Stimulated activated naive CD4-positive, alpha-beta T cell (primary cell): Measurements from ENCODE around the gene ARL10.

Experiments used
- DNase-seq, 6 experiments: peaks; one replicate each; lab custom pipeline; 2025; lab: John Stamatoyannopoulos, UW

Gene ARL10

GRCh38 chr5:176410486-176411180 lies 45.3 kb downstream of the ARL10 start:
- DNase-seq, result no peak

DNA sequence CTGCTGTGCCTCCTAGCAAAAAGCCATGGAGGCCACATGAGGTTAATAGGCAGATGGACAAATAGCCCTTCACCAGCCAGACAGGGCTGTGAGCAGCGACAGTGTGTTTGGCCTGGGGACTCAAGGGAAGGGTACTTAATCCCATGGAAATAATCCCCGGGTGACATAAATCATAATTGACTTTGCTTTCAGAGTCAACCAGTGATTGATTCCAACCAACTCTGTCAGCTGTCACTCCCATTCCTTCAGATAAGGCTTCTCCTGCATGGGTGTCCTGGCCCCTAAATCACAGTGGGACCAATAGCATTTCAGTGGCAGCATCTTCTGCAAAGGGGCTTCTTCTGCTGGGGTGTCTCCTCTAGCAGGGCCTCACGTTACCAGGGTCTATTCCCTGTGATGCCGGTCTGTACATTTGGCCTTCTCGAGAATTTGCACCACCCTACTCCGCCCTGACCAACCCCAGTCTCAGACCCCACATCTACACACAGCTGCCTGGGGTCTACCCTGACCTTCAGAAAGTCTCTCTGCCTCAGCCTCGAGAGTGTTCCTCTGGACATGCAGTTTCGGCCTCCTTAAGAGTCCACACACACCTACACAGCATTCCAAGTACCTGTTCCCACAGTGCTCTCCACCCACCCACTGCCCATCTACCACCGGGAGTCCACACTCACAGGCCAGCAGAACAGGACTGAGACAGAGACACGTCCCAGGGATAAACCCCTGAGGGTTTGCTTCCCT lies 47.4 kb downstream of the ARL10 start:
- no peak for DNase-seq

- no peak for DNase-seq
These were observed 47.9 kb downstream of the ARL10 start for GRCh38 chr5:176413255-176413565.

- no peak for DNase-seq
These were observed 48.5 kb downstream of the ARL10 start for GRCh38 chr5:176413709-176414191.

DNA sequence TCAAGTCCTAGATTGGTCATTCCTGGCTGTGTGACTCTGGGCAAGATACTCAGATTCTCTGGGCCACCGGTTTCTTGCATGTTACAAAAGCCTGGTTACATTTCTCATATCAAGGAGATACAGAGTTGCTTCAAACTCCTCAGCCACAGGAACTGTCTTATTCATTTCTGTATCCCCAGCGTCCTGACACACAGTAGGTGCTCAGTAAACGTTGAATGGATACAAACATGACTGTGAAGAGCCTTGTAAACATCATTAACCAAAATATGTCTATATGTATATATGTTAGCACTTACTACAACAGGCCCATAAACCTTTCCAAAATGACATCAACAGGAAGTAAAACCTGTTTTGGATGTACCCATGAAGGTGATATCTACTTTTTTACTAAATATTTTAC lies 49.4 kb downstream of the ARL10 start:
- peak in 1 of 6 experiments; percentile 24 for DNase-seq

DNA sequence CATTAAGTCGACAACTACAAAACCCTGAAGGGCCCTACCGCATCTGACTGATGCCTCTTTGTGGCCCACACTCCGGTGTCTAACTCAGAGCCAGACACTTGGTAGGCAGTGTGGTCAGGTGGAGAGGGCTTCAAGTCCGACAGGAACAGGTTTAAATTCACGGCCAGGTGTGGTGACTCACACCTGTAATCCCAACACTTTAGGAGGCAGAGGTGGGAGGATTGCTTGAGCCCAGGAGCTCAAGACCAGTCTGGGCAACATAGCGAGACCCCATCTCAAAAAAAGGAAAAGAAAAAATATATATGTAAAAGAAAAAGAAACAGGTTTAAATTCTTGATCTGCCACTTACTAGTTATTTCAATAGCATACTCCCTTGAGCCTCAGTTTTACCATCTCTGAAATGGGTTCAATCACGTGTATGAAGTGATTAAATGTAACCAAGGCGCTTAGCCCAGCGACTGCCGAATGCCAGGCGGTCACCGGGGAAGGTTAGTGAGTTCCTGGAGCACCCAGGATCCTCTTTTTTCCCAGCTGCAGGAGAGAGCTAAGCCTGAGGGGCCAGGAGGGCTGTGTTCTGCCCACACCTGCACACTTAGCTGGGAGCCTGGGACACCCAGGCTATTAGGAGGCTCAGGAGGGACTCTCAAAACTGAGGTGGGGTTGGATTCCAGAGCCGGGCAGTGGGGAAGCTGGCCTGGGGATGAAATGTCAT lies 50.1 kb downstream of the ARL10 start:
- peak in 1 of 6 experiments; percentile 25 for DNase-seq

DNA sequence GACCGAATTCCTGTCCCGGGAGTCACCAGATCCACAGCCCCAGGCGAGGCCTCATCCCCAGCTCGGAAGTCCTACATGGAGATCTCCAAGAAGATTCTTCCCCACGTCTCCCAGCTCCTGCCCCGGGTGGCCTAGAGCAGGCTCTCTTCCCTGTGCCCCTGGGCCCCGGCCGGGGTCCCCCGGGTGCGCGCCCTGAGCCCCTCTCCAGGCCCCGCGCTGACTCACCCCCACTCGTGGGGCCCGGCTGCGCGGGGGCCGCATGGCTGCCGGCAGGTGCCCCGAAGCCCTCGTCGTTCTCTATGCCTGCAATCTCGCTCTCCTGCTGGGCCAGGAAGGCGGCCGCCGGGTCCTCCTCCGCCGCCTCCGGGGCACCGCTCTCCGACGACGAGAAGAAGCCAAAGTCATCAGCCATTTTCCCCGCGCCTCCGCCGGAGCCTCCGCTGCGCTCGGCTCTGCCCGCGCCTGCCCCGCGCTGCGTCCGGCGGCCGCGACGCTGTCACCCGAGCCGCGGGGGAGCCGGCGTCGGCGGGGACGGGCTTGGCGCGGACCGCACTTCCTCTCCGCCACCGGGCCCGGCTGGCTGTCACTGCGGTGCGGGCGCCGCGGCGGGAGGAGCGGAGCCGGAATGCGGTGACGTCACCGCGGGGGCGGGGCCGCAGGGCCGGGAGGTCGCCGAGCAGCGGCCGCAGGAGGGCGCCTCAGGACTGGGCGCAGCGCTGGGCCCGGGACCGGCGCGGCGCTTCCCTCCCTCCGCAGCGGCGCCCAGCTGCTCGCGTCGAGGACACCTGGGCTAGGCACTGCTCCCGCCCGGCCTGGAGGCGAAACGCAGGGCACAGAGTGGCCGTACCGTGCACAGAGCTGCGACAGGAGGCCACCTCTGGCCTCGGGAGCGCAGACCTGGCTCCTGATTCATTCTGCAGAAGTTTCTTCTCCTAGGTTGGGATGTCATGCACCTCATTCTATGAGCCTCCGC lies 51.0 kb downstream of the ARL10 start, which contains the start of gene CLTB:
Gene CLTB (minus strand): TSS at position 588 of the 973 bp plus-strand sequence. CDS start 176 bp downstream, at position 412.
- DNase-seq, result peak; percentile 76 to 91 (median 88)

DNA sequence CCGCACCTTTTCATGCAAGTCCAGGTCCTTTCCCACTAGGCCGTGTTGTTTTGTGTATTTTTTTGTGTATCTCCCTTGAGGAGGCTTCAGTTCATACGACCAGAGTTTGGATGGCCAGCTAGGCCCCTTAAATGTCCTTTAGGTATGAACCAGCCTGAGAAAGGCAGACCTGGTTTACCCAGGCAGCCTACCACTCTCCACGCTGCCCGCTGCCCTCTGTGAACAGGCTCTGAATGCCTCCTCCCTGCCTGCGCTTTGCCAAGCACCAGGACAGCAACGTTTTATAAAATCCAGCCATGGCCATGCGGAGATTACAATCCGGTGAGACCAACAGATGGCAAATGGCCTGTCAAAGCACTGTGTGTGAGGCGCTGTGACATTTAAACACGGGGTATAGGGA lies 51.7 kb downstream of the ARL10 start:
- no peak for DNase-seq

DNA sequence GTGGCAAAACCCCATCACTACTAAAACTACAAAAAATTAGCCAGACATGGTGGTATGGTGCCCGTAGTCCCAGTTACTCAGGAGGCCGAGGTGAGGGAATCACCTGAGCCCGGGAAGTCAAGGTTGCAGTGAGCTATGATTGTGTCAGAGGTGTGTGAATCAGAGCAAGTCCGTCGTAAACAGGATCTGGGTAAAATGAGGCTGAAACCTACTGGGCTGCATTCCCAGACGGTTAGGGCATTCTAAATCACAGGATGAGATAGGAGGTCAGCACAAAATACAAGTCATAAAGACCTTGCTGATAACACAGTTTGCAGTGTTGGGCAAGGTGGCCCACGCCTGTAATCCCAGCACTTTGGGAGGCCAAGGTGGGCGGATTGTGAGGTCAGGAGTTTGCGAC lies 53.0 kb downstream of the ARL10 start:
- no peak for DNase-seq

- DNase-seq, result no peak
These were observed 54.8 kb downstream of the ARL10 start for GRCh38 chr5:176420086-176420485.

DNA sequence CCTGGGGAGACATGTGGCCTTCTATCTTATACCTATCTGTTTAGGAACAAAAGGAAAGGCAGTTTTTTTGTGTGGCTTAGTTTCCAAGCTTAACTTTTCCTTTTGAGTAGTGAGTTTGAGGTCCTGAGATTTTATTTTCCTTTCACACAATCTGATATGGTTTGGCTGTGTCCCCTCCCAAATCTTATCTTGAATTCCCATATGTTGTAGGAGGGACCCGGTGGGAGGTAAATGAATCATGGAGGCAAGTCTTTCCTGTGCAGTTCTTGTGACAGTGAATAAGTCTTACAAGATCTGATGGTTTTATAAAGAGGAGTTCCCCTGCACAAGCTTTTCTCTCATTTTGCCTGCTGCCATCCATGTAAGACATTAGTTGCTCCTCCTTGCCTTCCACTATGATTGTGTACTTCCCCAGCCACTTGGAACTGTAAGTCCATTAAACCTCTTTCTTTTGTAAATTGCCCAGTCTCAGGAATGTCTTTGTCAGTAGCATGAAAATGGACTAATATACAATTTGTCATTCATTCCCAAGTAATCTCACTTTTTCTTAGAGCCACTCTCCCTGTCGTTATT lies 55.8 kb downstream of the ARL10 start:
- DNase-seq, result no peak

DNA sequence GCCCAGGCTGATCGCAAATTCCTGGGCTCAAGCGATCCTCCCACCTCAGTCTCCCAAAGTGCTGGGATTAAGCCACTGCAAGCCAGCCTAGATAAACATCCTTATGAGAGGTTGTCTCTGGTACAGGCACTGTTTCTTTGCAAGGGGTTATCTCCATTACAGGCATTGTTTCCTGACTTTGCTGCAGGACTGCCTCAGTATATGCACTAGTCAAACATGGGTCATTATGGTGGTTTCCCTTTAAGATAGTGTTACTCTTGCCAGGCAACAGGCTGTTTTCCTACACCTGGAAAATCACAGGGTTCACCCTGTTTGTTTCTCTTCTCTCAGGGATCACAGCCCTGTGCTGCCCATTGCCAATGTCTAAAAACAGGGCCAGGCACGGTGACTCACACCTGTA lies 58.9 kb downstream of the ARL10 start:
- no peak for DNase-seq

DNA sequence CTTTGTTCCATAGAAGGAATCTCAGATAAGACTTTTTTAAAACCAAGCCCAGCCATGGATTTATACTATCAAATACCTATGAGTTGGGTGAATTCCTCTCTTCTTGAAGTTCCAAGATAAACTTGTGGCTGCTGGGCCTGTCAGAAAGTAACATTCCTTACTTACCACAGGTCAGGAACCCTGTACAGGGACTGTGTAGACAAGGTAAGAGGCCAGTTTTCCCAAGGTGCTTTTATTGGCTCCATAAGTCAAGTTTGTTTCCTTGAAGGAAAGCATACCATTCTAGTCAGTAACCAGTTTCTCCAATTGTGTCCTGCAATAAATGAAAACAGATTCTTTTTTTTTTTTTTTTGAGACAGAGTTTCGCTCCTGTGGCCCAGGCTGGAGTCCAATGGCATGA lies 59.9 kb downstream of the ARL10 start:
- no peak for DNase-seq

- DNase-seq, result no peak
These were observed 60.5 kb downstream of the ARL10 start for GRCh38 chr5:176425791-176426190.

GRCh38 chr5:176426876-176427275 lies 61.6 kb downstream of the ARL10 start:
- DNase-seq, result no peak

- DNase-seq, result no peak
These were observed 62.7 kb downstream of the ARL10 start for GRCh38 chr5:176427971-176428370.

DNA sequence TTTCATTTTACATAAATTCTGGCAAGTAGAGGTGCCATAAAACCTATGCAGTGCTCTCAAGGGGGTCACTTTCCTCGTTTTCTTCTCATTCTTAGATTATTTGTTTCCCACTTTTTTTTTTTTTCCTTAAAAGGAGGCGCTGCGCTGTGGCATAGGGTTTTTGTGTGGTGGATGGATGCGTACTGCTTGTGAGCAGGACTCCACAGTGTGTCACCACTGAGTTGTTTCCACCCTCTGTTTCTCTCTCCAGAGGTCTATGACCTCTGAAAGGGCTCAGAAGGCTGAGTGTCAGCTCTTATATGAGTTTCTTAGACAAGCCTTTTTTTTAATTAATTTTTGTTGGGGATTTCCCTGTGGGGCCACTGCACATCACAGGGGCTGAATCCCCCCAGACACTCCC lies 64.7 kb downstream of the ARL10 start:
- no peak for DNase-seq
